Ishikawa (cell line): ENCODE measurements around the gene STX8.

Experiments used
- CEBPB ChIP-seq: IDR thresholded peaks from 2 replicates; pipeline ENCODE4 v1.6.1; 2012
- CREB1 ChIP-seq: IDR thresholded peaks from 2 replicates; pipeline ENCODE4 v1.6.1; 2012; ENCODE audit warnings: low read depth
- EGR1 ChIP-seq: IDR thresholded peaks from 2 replicates; pipeline ENCODE4 v1.6.1; 2012
- EP300 ChIP-seq: IDR thresholded peaks from 2 replicates; pipeline ENCODE4 v1.6.1; 2012; ENCODE audit warnings: borderline replicate concordance
- FOXM1 ChIP-seq: IDR thresholded peaks from 2 replicates; pipeline ENCODE4 v1.6.1; 2012; ENCODE audit warnings: low read depth, borderline replicate concordance
- NFIC ChIP-seq: IDR thresholded peaks from 2 replicates; pipeline ENCODE4 v1.6.1; 2012
- RAD21 ChIP-seq: IDR thresholded peaks from 2 replicates; pipeline ENCODE4 v1.6.1; 2012; ENCODE audit warnings: low read depth
- TAF1 ChIP-seq: IDR thresholded peaks from 2 replicates; pipeline ENCODE4 v1.6.1; 2012; ENCODE audit warnings: low read depth, mild to moderate bottlenecking
- TCF12 ChIP-seq: IDR thresholded peaks from 2 replicates; pipeline ENCODE4 v1.6.1; 2012; ENCODE audit warnings: low read depth
- YY1 ChIP-seq: IDR thresholded peaks from 2 replicates; pipeline ENCODE4 v1.6.1; 2012; ENCODE audit warnings: low read depth
- ZBTB7A ChIP-seq: IDR thresholded peaks from 2 replicates; pipeline ENCODE4 v1.6.1; 2012; ENCODE audit warnings: low read depth
- TF ChIP-seq, protein P1 (sequence below): IDR thresholded peaks from 2 replicates; pipeline ENCODE4 v1.6.1; 2012; ENCODE audit warnings: low read depth, mild to moderate bottlenecking
- TF ChIP-seq, protein P2 (sequence below): IDR thresholded peaks from 2 replicates; pipeline ENCODE4 v1.6.1; 2012
- TF ChIP-seq, protein P3 (sequence below): IDR thresholded peaks from 2 replicates; pipeline ENCODE4 v1.6.1; 2012

DNA sequence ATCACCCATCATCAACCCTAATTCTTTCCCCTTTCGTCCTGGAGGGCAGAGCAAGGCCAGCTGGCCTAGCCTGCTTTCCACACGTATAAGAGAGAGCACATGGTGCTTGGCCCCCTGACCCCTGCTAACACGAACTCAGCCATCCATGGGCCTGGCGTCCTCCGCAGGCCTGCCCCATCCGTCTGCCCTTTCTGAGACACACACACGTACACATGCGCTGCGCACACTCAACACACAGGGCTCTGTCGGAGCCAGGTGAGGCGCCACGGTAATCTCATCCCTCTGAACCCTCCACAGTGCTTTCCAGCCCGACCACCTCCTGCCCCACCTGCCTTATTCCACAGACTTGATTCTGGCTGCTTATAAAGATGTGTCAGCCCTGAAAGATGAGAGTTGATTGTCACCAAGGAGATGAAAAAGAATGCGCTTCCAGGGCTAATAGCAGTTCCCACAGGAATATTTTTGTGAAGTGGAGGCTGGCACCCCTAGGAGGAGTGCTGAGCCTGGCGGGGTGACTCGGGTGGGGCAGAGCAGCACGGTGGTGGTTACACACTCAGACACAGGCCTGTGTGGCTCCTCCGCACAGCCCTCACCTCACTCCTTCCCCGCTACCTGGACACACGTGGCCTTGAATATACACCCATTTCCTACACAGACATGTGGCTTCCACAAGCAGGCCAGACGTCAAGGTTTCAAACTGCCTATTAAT is 326.2 kb downstream of the STX8 start:
- no peak for TF ChIP-seq EP300
- no peak for TF ChIP-seq TAF1
- TF ChIP-seq, protein P1, sequence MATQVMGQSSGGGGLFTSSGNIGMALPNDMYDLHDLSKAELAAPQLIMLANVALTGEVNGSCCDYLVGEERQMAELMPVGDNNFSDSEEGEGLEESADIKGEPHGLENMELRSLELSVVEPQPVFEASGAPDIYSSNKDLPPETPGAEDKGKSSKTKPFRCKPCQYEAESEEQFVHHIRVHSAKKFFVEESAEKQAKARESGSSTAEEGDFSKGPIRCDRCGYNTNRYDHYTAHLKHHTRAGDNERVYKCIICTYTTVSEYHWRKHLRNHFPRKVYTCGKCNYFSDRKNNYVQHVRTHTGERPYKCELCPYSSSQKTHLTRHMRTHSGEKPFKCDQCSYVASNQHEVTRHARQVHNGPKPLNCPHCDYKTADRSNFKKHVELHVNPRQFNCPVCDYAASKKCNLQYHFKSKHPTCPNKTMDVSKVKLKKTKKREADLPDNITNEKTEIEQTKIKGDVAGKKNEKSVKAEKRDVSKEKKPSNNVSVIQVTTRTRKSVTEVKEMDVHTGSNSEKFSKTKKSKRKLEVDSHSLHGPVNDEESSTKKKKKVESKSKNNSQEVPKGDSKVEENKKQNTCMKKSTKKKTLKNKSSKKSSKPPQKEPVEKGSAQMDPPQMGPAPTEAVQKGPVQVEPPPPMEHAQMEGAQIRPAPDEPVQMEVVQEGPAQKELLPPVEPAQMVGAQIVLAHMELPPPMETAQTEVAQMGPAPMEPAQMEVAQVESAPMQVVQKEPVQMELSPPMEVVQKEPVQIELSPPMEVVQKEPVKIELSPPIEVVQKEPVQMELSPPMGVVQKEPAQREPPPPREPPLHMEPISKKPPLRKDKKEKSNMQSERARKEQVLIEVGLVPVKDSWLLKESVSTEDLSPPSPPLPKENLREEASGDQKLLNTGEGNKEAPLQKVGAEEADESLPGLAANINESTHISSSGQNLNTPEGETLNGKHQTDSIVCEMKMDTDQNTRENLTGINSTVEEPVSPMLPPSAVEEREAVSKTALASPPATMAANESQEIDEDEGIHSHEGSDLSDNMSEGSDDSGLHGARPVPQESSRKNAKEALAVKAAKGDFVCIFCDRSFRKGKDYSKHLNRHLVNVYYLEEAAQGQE, result no peak
- TF ChIP-seq, protein P2, sequence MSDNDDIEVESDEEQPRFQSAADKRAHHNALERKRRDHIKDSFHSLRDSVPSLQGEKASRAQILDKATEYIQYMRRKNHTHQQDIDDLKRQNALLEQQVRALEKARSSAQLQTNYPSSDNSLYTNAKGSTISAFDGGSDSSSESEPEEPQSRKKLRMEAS, result no peak
- no peak for TF ChIP-seq NFIC
- no peak for TF ChIP-seq EGR1
- TF ChIP-seq ZBTB7A, result no peak
- TF ChIP-seq CREB1, result no peak
- no peak for TF ChIP-seq RAD21
- TF ChIP-seq YY1, result no peak
- TF ChIP-seq CEBPB, result no peak
- TF ChIP-seq FOXM1, result no peak
- no peak for TF ChIP-seq TCF12
- TF ChIP-seq, protein P3, sequence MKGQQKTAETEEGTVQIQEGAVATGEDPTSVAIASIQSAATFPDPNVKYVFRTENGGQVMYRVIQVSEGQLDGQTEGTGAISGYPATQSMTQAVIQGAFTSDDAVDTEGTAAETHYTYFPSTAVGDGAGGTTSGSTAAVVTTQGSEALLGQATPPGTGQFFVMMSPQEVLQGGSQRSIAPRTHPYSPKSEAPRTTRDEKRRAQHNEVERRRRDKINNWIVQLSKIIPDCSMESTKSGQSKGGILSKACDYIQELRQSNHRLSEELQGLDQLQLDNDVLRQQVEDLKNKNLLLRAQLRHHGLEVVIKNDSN, result no peak
